GM19043 (cell line): ENCODE results near the gene TNIK.
"Not testable (repeated sequence)": the region's sequence is repeated elsewhere in the genome, so short reads cannot be mapped to it uniquely, and the experiment has no call there.

ENCODE experiments used
- ATAC-seq: cut with Tn5 transposase; IDR thresholded peaks from one replicate; pipeline ENCODE4 v1.9.1; 2021; ENCODE audit warnings: low read depth; ENCODE audit not compliant: unreplicated experiment

TNIK gene

DNA sequence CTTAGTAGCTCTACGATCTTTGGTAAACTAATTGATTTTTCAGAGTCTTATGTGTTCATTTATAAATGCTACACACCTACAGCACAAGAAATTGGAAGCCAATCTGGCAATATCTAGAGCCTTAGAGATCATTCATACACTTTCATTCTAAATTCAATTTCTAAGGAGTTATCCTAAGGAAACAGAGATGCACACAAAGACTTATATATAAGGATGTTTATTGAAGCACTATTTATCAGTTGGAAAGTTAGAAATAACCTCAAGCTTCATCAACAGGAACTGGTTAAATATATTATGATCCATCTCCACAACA, 12.7 kb downstream of the TNIK start:
- ATAC-seq = not testable (repeated sequence)

GRCh38 chr3:171446801-171447578, 13.2 kb downstream of the TNIK start:
- ATAC-seq = no peak

GRCh38 chr3:171446301-171446700, 13.9 kb downstream of the TNIK start:
- ATAC-seq = no peak

- no peak for ATAC-seq
Measured at GRCh38 chr3:171445620-171446204, 14.5 kb downstream of the TNIK start.

GRCh38 chr3:171444001-171444690, 16.1 kb downstream of the TNIK start:
- no peak for ATAC-seq

DNA sequence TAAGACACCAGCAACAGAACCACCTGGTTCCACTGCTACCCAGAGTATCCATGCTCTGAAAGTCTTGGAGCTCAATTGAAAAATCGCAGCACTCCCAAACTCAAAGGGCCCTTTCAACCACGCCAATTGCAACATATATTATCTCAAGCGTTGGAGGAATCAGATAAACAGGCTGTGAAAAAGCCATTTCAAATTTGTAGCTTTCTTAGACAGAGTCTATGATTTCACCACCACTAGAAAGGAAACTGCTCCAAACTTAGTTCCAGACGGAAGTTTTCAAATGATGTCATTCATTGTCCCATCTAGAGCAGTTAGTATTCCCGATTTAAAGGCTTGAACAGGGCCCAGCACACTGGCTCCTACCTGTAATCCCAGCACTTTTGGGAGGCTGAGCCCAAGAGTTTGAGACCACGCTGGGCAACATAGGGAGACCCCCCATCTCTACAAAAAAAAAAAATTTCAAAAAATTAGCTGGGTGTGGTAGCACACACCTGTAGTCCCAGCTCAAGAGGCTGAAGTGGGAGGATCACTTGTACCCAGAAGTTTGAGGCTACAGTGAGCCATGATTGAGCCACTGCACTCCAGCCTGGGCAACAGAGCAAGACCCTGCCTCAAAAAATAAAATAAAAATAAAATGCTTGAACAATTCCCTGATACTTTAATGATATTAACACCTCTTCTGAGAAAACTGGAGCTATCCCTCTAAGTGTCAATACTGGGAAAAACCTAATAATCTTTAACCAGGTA, 16.8 kb downstream of the TNIK start:
- no peak for ATAC-seq

DNA sequence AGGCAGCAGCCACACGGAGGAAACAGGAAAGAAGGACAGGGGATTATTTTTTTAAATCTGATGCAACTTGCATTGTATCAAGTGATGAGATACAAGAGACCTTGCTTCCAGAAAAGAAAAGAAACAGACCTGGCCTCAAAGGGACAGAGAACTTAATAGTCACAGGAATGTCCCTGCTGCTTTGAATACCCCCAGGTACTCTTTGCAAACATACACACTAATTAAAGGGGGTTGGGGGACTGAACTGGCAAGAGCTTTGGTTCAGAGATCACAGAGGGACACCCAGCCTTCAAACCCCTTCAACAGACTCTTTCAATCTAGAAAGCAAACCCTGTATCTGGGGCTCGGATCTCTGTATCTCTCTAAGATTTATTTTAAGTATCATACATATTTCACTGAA, 18.0 kb downstream of the TNIK start:
- ATAC-seq = no peak

DNA sequence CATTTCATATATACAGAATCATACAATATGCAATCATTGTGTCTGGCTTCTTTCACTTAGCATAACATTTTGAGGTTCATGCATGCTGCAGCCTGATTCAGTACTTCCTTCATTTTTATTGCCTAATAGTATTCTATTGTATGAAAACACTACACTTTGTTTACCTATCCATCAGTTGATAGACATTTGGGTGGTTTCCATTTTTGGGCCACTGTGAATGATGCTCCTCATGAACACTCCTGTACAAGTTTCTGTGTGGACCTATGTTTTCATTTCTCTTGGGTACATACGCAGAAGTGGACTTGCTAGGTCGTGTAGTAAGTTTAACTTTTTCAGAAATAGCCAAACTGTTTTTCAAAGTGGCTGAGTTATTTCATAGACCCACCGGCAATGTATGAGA, 18.8 kb downstream of the TNIK start:
- ATAC-seq = no peak

GRCh38 chr3:171439996-171440395, 20.2 kb downstream of the TNIK start:
- no peak for ATAC-seq

GRCh38 chr3:171437115-171437756, 23.0 kb downstream of the TNIK start:
- no peak for ATAC-seq

- ATAC-seq = no peak
Measured at GRCh38 chr3:171436380-171436779, 23.8 kb downstream of the TNIK start.

GRCh38 chr3:171435757-171436156, 24.4 kb downstream of the TNIK start:
- ATAC-seq = no peak

DNA sequence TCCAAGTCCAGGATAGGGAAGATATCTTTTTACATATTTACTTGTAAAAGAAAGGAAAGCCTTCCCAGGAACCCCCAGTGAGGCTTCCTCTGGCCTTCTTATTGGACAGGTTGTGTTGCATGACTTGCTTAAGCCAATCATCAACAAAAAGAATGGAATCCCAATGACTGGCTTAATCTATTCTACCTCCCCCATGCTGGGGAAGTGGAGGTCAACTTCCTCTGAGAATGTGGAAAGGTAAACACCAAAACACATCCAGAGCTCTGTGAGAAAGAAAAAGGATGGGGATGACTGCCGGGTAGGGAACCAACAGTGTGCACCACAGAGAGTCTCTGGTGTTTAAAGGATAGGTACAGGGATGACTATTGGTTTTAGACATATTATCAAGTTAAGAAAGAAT, 25.1 kb downstream of the TNIK start:
- no peak for ATAC-seq

- no peak for ATAC-seq
Measured at GRCh38 chr3:171432548-171432947, 27.7 kb downstream of the TNIK start.

DNA sequence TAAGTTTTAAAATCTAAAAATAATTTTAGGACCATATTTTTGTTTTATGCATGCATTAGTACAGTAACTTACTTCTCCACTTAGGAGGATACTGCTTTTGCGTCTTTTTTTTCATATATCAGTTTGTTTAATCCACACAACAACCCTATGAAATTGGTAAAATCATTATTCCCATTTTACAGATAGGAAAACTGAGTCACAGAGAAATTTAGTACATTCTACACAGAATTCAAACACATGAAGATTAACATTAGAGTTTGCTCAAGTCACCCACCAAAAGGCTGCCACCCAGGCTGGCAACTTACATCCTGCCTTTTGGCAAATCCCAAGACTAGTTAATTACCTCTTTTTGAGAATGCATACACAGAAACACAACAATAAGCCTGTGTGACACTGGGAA, 28.7 kb downstream of the TNIK start:
- no peak for ATAC-seq

GRCh38 chr3:171430530-171430929, 29.7 kb downstream of the TNIK start:
- ATAC-seq = no peak

DNA sequence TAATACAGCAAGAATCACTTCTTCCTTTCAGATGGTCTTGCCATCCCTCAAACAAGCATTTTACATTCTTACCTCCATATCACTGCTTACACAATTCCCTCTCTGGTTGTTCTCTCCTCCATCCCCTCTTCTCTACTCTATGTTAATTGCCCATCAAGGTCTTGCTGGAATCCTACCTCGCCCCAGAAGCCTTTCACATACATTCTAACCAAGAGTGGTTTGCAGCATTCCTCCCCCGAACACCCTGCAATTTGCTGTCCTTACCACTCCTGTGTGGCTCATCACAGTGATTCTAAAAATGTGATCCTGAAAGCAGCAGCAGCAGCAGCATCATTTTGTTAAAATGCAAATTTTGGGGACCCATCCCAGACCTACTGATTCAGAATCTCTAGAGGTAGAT, 30.6 kb downstream of the TNIK start:
- ATAC-seq = no peak

GRCh38 chr3:171428892-171429291, 31.3 kb downstream of the TNIK start:
- ATAC-seq = no peak

GRCh38 chr3:171428321-171428787, 31.9 kb downstream of the TNIK start:
- no peak for ATAC-seq

DNA sequence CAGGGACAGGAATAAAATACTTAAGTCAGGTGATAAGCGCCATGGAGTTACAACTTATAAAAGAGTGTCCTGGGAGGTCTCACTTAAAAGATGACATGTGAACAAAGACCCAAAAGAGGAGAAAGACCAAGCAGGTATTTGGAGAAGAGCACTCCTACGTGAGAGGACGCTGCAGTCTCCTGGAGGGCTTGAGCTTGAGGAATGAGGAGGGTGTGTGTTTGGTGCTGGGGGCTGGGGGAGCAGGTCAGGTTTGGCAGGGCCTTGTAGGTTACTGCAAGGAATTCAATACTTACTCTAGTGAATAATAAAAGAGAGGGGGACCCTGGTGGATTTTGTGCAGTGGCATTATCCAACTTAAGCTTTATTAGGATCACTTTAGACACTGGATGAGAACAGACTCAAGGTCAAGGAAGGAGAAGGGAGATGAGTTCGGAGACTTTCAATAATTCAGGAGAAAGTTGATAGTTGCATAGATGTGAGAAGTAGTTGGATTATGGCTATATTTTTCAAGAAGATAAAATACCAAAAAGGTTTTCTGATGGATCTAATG, 32.4 kb downstream of the TNIK start:
- ATAC-seq = no peak
